GM19324 (cell line): ENCODE data around the gene DDX31.

Source experiments
- ATAC-seq: cut with Tn5 transposase; IDR thresholded peaks from one replicate; pipeline ENCODE4 v1.9.1; 2021; ENCODE audit warnings: mild to moderate bottlenecking, moderate library complexity; ENCODE audit not compliant: unreplicated experiment, low FRiP score

Gene DDX31

GRCh38 chr9:132552041-132552440 is 117.7 kb downstream of the DDX31 start:
- ATAC-seq, result no peak

GRCh38 chr9:132551556-132551955 is 118.2 kb downstream of the DDX31 start:
- ATAC-seq, result no peak

GRCh38 chr9:132548751-132549640 is 120.8 kb downstream of the DDX31 start:
- ATAC-seq, result no peak

GRCh38 chr9:132547976-132548730 is 121.6 kb downstream of the DDX31 start:
- ATAC-seq, result no peak

GRCh38 chr9:132547436-132547835 is 122.3 kb downstream of the DDX31 start:
- ATAC-seq, result no peak

- ATAC-seq, result no peak
Measured at GRCh38 chr9:132547052-132547431, 122.7 kb downstream of the DDX31 start.

- ATAC-seq, result no peak
Measured at GRCh38 chr9:132546148-132547051, 123.4 kb downstream of the DDX31 start.

- no peak for ATAC-seq
Measured at GRCh38 chr9:132545578-132545977, 124.2 kb downstream of the DDX31 start.

GRCh38 chr9:132543960-132544359 is 125.8 kb downstream of the DDX31 start:
- no peak for ATAC-seq

- ATAC-seq, result no peak
Measured at GRCh38 chr9:132543251-132543650, 126.5 kb downstream of the DDX31 start.
